T-helper 2 cell (primary cell): Measurements from ENCODE around the gene RPS29.

Experiments
- DNase-seq, 5 experiments: peaks; one replicate each; pipeline versions ENCODE4 v3.0.0 to v3.0.0-alpha.2; 2012 to 2022
- total RNA-seq, 2 donors: gene quantifications; one replicate each; lab custom pipeline; 2026; lab: John Stamatoyannopoulos, UW

RPS29 gene
- total RNA-seq = 620 to 773 reads per million in 2 donors

DNA sequence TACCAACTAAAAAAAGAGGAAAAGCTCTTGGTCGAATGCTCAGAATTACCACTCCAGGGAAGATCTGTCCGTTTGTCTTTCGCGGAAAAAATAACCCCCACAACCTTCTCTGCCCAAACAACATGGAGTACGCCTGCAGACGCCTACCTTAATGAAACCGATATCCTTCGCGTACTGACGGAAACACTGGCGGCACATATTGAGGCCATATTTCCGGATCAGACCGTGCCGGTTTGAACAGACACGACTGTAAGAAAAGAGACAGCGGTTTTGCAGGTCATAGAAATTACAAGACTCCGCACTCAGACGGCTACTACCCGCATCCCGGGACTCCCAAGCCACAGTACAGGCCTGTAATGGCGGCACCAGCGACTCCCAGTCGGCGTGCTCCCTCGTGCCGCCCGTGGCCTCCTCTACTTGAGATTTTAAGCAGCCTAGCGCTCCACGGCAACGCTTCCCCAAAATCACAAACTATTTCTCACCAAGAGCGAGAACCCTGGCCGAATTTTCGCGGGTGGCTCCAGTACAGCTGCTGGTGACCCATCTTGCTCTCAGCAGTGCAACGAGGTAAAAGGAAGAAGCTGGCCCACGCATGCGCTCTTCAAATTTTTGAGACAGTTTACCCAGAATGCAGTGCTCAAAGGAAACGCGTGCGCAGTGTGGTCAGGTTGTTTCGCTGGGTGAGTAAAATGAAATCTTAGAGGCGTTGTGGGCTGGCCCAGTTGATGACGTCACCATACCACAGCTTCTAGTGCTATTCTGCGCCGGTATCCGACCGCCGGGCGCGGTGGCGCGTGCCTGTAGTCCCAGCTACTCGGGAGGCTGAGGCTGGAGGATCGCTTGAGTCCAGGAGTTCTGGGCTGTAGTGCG, at the start of gene RPS29:
TSS of gene RPS29 (minus strand) at position 578 of the 870 bp plus-strand sequence. CDS start at position 544, 34 bp downstream.
- DNase-seq = peak; percentile 90 to 99 (median 97)

DNA sequence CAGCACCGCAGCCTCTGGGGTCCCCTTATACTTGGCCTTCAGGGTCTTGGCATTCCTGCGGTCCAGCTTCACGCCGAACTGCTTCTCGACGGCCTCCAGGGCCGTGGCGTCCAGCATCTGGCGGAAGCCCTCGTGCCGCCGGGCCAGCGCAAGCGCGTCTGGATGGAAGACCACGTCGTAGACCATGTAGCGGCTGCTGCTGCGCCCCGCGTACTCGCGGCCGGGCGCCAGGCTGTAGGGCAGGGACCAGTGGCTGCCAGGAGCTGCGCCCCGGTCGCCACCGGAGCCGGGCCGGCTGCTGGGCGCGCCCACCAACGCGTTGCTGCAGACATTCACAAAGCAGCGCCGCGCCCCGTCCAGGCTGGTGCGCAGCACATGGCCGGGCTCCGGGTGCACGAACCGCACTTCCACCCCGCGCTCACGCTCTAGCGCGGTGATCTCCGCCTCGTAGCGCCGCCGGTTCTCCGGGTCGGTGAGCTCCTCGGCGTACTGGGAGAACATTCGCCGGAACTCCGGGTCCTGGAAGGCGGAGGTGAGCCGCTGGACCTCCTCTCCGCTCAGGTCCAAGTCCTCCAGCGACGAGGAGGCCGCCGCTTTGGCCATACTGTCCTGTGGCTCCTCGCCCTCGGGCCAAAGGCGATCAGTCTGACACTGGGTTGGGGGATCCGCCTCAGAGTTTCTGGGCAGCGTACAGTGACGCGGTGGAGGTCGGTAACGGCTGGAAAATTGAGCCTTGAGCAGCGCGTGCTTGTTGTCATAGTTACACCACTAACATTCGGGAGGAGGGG, 48.6 kb upstream of the RPS29 start, which contains the start of gene DNAAF2:
TSS of gene DNAAF2 (minus strand) at position 698 of the 788 bp plus-strand sequence. CDS start at position 603, 95 bp downstream.
- DNase-seq = peak; percentile 35 to 80 (median 57)

DNA sequence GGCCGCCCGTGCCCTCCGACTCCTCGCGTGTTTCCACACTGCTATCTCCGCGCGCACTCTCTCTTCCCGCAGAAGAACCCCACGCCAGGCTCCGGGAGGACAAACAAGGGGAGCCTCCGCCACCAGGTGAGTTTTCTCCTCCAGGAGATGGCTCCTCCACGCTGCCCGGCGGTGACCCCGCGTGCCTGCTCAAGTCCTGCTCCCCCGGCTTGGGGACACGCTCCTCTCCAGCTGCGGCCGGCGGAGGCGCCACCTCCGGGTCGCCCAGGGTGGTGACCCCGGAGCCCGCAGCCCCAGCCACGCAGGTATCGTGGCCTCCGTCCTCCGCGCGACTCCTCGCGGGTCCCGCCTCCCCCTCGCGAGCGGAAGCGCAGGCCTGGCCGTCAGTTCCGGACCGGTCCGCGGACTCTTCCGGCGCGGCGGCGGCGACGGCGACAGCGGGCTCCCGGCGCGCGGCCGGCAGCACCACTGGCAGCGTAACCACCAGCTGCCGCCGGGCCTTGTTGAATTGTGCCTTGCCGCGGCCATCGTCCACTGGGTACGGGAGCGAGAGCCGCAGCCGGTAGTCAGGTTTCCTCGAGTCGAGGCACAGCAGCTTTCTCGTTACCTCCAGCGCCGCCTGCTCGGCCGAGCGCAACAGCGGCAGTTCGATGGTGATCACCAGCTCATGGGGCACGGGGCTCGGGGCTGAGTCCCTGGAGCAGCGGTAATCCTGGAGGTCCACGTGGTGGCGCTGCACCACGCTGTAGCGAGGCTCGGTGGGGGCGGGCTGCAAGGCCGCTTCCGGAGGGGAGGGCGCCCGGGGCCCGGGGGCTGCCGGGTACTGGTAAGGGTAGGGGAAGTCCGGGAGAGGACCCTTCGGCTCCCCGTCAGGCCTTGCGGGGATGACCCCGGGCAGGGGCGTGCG, 47.7 kb upstream of the RPS29 start:
- DNase-seq = peak; percentile 85 to 97 (median 93)

DNA sequence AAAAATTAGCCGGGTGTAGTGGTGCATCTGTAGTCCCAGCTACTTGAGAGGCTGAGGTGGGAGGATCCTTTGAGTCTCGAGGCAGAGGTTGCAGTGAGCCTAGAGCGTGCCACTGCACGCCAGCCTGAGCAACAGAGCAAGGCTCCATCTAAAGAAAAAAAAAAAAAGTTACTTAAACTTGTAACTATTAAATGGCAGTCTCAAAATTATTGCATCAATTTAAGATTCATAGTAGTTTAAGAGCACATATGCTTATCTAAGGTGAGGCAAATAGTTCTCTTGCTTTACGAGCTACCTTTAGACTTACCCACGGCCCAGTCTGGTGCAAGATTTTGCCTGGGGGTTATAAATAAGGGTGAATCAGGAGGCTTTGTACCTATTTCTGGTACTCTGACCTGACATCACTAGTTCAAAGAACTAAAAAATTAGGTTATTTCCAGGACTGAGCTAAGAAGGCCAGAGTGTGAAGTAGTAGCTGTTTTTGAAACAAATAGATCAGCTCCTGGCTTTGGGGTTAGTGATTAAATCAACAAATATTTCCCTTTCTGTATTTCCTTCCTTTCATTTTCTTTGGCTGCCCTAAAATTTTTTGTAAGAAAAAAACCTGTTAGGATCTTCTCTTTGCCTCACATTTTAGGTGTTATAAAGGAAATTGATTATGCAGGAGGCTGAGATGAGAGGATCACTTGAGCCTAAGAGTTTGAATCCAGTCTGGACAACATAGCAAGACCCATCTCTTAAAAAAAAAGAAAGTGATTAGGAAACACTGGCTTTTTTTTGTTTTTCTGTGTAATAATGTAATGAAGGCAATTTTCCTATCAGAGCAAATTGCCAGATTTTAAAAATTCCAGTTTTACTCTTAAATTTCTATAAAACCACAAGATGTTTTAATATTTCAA, 38.0 kb upstream of the RPS29 start:
- DNase-seq = peak in 2 of 5 experiments; percentile 43 to 75

DNA sequence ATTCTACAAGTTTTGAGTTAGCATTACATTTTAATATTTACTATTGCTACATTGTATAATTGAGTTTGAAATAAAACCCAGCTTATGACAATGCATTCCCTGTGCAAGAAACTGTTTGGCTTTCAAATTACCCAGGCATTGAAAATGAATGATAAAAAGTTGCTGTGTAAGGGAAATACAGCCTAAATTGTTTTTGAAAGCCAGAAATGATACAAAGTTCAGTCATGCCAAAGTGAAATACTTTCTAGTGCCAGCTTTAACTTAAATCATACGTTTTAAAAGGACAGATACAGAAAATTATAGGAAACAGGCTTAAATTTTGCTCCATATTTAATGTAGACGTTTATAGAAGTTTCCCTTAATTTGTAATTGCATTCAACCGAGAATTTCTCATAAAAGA, 37.2 kb upstream of the RPS29 start:
- DNase-seq = no peak

DNA sequence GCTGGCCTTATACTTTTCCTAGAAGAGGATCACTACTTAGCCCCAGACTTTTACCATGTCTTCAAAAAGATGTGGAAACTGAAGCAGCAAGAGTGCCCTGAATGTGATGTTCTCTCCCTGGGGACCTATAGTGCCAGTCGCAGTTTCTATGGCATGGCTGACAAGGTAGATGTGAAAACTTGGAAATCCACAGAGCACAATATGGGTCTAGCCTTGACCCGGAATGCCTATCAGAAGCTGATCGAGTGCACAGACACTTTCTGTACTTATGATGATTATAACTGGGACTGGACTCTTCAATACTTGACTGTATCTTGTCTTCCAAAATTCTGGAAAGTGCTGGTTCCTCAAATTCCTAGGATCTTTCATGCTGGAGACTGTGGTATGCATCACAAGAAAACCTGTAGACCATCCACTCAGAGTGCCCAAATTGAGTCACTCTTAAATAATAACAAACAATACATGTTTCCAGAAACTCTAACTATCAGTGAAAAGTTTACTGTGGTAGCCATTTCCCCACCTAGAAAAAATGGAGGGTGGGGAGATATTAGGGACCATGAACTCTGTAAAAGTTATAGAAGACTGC, 35.9 kb upstream of the RPS29 start:
- no peak for DNase-seq

DNA sequence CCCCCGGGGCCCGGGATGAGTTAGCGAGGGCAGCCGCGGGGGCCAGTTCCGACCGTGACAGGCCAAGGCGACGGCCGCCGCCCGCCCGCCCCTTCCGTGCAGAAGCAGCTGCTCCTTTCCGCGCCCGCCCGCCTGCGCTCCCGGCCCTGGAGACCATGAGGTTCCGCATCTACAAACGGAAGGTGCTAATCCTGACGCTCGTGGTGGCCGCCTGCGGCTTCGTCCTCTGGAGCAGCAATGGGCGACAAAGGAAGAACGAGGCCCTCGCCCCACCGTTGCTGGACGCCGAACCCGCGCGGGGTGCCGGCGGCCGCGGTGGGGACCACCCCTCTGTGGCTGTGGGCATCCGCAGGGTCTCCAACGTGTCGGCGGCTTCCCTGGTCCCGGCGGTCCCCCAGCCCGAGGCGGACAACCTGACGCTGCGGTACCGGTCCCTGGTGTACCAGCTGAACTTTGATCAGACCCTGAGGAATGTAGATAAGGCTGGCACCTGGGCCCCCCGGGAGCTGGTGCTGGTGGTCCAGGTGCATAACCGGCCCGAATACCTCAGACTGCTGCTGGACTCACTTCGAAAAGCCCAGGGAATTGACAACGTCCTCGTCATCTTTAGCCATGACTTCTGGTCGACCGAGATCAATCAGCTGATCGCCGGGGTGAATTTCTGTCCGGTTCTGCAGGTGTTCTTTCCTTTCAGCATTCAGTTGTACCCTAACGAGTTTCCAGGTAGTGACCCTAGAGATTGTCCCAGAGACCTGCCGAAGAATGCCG, 35.1 kb upstream of the RPS29 start:
- DNase-seq = peak in 3 of 5 experiments; percentile 25 to 82 (median 36)

DNA sequence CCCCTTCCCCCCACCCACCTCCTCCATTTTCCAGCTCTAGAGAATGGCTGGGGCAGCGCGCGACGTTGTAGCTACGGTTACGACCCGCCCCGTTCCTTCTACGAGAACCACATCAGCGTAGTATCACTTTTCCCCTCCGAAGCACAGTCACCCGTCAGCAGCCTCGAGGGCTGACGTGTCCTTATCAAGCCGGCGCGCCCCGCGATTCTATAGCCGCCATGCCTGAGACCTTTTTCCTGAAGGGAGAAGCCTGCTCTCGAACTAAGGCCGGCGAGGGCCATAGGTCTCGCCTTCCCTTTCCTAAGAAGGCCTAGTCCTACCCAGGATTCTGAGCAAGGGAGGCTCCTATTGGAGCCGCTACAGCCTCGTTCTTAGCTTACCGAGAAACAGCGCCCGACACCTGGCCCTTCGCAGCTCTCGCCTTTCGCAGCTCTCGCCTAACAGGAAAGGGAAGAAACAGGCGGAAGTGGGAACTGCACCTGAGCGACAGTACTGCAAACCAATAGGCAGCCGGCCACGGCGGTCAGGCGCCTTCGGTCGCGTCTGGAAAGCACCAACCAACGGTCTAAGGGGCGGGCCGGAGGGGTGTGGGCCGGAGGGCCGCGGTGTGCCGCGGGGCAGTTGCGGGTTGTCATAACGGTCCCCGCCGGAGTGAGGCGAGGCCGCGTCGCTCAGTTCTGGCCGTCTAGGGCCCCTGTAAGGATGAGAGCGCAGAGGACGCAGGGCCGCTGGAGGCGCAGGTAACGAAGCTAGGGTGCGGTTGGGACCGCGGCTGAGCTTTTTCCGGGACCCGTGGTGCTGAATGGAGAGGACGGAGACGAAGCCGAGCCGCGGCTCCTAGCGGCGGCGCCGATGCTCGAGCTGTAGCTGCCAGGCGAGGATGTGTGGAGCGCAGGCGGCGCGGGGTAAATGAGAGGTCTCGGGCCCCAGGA, 34.3 kb upstream of the RPS29 start, which contains the start of the genes MGAT2 and RPL36AL:
TSS of gene MGAT2 (plus strand) at position 618 of the 932 bp plus-strand sequence. CDS start 470 bp downstream, outside the sequence.
TSS of gene RPL36AL (minus strand) at position 445 of the 932 bp plus-strand sequence. CDS start 1,522 bp downstream, outside the sequence.
- peak; percentile 82 to 98 (median 92) for DNase-seq

DNA sequence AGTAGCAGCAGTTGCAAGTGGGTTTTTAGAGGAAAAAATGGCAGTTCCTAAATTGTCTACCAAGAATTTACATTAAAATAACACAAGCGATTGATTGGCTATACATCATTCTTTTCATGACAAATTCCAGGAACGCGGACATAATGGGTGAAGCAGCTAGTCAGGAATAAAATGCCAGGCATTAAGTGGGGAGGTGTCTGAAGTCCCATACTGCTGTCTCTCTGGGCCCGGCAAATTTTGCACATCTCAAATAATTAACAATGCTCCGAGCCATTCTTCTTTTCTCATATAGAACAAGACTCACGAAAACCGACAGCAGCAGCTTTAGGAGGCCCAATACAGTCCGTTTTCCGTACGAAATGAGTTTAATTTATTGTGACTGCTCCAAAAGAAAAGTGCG, 33.5 kb upstream of the RPS29 start:
- no peak for DNase-seq

DNA sequence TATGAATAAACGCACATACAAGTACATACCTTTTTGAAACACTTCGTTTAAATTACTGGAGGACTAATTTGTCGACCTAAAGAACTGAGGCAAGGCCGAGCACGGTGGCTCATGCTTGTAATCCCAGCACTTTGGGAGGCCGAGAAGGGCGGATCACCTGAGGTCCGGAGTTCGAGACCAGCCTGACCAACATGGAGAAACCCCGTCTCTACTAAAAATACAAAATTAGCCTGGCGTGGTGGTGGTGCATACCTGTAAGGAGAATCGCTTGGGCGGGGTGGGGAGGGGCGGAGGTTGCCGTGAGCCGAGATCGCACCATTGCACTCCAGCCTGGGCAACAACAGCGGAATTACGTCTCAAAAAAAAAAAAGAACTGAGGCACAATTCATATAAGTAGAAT, 33.1 kb upstream of the RPS29 start:
- peak in 1 of 5 experiments; percentile 23 for DNase-seq

DNA sequence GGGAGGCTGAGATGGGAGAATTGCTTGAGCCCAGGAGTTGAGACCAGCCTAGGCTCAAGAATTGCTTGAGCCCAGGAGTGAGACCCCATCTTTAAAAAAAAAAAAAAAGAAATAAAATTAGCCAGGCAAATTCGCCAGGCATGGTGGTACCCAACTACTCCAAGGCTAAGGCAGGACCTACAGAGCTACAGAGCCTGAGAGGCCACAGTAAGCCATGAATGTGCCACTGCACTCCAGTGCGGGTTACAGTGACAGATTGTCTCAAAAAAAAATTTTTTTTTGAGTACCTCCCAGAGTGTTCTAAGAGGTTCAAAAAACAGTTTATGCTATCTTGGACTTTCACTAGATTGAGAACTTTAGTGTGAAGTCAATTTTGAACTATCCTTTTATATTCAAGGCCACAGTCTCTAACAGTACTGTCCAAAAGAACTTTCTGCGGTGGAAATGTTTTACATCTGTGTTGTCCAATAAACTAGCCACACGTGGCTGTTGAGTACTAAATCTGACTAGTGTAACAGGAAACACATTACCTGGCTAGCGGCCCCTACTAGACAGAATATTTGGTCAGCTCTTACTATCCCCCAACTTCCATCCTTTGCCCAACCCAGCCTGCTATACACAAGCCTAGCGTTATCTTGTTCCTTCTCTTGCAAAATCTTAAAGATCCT, 31.8 kb upstream of the RPS29 start:
- no peak for DNase-seq

DNA sequence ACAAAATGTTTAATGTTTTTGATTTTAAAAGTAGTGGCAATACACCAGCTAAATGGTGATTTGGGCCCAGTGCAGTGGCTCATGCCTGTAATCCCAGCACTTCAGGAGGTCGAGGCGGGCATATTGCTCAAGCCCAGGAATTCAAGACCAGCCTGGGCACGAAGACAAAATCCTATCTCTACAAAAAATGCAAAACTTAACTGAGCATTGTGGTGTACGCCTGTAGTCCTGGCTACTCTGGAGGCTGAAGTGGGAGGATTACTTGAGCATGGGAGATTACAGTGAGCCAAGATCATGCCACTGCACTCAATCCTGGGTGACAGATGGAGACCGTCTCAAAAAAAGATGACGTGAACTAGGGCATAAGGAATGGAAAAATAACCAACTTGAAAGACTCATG, 29.6 kb upstream of the RPS29 start:
- DNase-seq = no peak

DNA sequence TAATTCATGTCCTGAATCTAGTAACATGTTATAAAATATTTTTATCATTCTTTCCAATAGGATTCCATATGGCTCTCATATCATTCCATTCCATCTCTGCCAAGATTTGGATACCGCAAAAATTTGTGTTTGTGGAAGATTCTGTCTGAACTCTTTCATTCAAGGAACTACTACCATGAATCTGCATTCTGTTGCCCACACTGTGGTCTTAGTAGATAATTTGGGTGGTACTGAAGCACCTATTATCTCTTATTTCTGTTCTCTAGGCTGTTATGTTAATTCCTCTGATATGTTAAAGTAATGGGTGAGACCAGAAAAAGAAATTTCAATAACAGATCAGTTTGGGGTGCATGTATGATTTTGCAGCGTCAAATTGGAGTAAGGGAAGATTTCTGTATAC, 28.0 kb upstream of the RPS29 start:
- DNase-seq = no peak

DNA sequence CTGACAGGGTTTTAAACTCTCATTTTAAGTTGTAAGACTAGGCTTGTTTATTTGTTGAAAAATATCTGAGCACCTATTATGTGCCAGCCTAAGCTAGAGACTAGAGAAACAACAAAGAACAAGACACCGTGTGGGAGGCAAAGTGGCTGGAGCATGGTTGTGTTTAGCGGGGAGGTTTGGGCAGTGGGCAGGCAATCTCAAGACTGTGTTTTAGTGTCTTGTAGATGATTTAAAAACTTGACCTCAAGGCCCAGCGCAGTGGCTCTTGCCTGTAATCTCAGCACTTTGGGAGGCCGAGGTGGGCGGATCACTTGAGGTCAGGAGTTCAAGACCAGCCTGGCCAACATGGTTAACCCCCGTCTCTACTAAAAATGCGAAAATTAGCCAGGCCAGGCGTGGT, 26.5 kb upstream of the RPS29 start:
- no peak for DNase-seq

DNA sequence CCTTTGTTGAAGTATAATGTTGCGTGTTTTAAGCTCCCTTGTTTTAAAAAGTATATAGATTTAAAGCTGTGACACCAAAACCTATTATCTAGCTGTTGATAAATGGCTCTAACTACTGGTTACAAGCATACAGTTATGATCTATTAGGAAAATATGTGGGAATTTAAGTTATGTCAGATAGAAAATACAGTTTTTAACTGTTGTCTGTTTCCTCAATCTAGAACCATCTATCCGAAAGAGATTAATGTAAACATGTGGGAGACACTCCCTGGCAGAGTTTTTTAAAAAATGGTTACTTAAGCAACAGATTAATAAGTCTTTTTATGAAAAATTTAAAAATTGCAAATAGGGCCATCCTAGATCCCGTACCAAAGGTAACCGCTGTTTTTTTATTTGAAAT, 26.1 kb upstream of the RPS29 start:
- no peak for DNase-seq

DNA sequence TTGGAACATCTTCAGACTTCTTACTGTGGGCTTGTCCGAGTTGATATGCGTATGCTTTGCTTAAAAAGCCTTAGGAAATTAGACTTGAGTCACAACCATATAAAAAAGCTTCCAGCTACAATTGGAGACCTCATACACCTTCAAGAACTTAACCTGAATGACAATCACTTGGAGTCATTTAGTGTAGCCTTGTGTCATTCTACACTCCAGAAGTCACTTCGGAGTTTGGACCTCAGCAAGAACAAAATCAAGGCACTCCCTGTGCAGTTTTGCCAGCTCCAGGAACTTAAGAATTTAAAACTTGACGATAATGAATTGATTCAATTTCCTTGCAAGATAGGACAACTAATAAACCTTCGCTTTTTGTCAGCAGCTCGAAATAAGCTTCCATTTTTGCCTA, 21.4 kb upstream of the RPS29 start:
- no peak for DNase-seq

DNA sequence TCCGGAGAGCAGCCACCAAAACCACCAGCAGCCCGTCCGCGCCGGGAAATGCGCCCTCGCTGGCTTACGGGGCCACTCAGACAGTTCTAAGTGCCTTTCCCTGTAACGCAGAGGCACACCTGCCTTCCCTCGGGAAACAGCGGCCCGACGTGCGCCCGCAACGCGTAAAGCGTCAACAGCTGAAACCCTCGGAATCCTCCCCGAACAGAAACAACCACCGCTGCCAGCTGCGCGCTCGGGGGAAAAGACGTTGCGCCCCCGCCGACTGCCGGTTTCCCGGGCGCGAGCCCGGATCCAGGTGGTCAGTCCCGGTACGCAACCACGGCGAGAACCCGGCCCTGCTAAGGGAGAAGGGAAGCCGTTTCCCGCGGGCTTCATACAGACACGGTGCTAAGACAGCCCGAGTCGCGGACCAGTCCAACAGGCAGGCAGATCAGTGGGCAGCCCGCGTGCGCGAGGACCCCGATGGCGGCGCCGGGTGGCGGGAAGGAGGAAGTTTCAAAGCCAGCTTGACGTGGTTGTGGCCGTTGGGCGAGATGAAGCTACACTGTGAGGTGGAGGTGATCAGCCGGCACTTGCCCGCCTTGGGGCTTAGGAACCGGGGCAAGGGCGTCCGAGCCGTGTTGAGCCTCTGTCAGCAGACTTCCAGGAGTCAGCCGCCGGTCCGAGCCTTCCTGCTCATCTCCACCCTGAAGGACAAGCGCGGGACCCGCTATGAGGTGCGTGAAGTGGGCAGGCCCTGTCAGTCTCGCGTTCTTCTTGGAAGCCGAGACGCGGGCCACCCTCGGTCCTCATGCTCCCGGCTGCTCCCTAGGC, 12.5 kb upstream of the RPS29 start, which contains the start of gene LRR1:
TSS of gene LRR1 (plus strand) at position 456 of the 816 bp plus-strand sequence. CDS start at position 537, 81 bp downstream.
- DNase-seq = peak; percentile 70 to 85 (median 79)
